GM21360 (cell line): ENCODE results near the gene NTM.

Experiments
- ATAC-seq: cut with Tn5 transposase; IDR thresholded peaks from one replicate; pipeline ENCODE4 v1.9.1; 2021; ENCODE audit warnings: mild to moderate bottlenecking, moderate library complexity; ENCODE audit not compliant: unreplicated experiment

The NTM gene

GRCh38 chr11:131682373-131683015, 312.1 kb downstream of the NTM start:
- ATAC-seq, result no peak

GRCh38 chr11:131683131-131683530, 312.7 kb downstream of the NTM start:
- no peak for ATAC-seq

GRCh38 chr11:131683666-131684065, 313.3 kb downstream of the NTM start:
- ATAC-seq, result no peak

GRCh38 chr11:131684111-131685060, 314.0 kb downstream of the NTM start:
- ATAC-seq, result no peak

GRCh38 chr11:131685206-131685605, 314.8 kb downstream of the NTM start:
- no peak for ATAC-seq

- no peak for ATAC-seq
Measured at GRCh38 chr11:131685906-131686305, 315.5 kb downstream of the NTM start.

GRCh38 chr11:131686836-131687235, 316.4 kb downstream of the NTM start:
- ATAC-seq, result no peak

GRCh38 chr11:131687291-131688047, 317.1 kb downstream of the NTM start:
- no peak for ATAC-seq

GRCh38 chr11:131688048-131688693, 317.8 kb downstream of the NTM start:
- ATAC-seq, result peak; percentile 70

GRCh38 chr11:131689049-131689925, 318.9 kb downstream of the NTM start:
- ATAC-seq, result no peak

- no peak for ATAC-seq
Measured at GRCh38 chr11:131690362-131690761, 319.9 kb downstream of the NTM start.

- ATAC-seq, result no peak
Measured at GRCh38 chr11:131690776-131691175, 320.4 kb downstream of the NTM start.

GRCh38 chr11:131691181-131692041, 321.0 kb downstream of the NTM start:
- peak; percentile 61 for ATAC-seq

GRCh38 chr11:131692151-131692550, 321.7 kb downstream of the NTM start:
- ATAC-seq, result no peak

GRCh38 chr11:131692961-131693360, 322.5 kb downstream of the NTM start:
- no peak for ATAC-seq

- ATAC-seq, result no peak
Measured at GRCh38 chr11:131693756-131694155, 323.3 kb downstream of the NTM start.

- peak; percentile 85 for ATAC-seq
Measured at GRCh38 chr11:131694526-131695424, 324.4 kb downstream of the NTM start.

GRCh38 chr11:131695889-131696429, 325.5 kb downstream of the NTM start:
- no peak for ATAC-seq
